22Rv1 (cell line): ENCODE data around the gene CRISP3.

Source experiments
- CTCF ChIP-seq: fragments of 450-650 bp; IDR thresholded peaks from 2 replicates; pipeline ENCODE4 v1.5.1; 2017; ENCODE audit warnings: mild to moderate bottlenecking
- ZFX ChIP-seq: fragments of 450-650 bp; IDR thresholded peaks from 2 replicates; pipeline ENCODE4 v1.6.1; 2017; ENCODE audit warnings: antibody characterized with exemption, borderline replicate concordance

GRCh38 chr6:49790341-49790740 lies 46.2 kb upstream of the CRISP3 start:
- TF ChIP-seq CTCF (no peak), ZFX (no peak)
